Measurements from ENCODE around the gene TMCC2. TPM values are rescaled to one million over a fixed set of nuclear protein-coding genes. Genes with fewer than 3 reads are reported as not detected.

Gene TMCC2
- total and polyA plus RNA-seq, 2 donors (not counting 1 experiment from before 2014, with no cell fraction given): 2.0 to 4.0 TPM

DNA sequence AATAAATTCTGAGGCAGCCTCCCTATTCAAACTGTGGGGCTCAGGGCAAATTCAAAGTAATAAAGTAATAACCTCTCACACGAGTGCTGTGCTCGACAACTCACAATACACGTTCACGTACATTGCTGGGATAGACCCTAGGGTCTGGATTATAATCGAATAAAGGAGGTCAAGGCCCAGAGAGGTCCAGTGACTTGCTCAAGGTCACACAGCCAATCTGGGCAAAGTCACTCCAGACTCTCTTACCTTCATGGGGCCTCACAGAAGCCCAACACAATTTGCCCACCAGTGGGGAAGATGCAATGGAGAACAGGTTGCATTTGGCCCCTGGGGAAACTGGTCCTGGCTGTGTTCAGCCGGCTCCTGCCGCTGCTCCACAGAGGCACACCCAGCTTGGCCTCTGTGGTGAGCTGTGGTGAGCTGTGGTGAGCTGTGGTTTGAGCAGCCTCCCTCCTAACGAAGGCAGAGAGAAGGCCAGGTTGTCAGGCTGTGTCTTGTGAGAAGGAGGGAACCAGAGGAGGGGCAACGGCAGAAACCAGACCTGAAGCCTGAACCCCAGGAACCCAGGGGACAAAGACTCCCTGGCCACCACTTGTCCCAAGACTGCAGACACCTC lies 58.7 kb downstream of the TMCC2 start:
- H4K20me1 ChIP-seq (ENCODE audit: control insufficient read depth, insufficient read depth, low read length, poor library complexity, severe bottlenecking): no peaks in the 10 kb centered on the region
- peak overlapping the region; percentile 94 for H3K27ac ChIP-seq (ENCODE audit: low read length in 2 of 2)
- intact Hi-C loops (cut with micrococcal nuclease): loop anchor here (5.0 to 10.0 kb wide), 3 partner anchors 764 to 1999 kb away; partner anchors contain the start of gene RHEX
- DNase-seq (peak; percentile 72), ATAC-seq (ENCODE audit: low read depth) (peak; percentile 6)
- no peaks in the 10 kb centered on the region for H3K9me3 Mint-ChIP-seq (ENCODE audit: insufficient read depth)
- peaks cover 88 to 98% of the 10 kb centered on the region in 2 donors for H3K4me1 ChIP-seq (ENCODE audit: control insufficient read depth in 2 of 2, insufficient read depth in 2 of 2, low read length in 2 of 2)
- no peaks in the 10 kb centered on the region for H3K36me3 ChIP-seq (replicated peaks in 1 of 2; ENCODE audit: control extremely low read depth in 1 of 2, control insufficient read depth in 1 of 2, extremely low read depth in 1 of 2, insufficient read depth in 2 of 2, low read length in 1 of 2)
- H3K4me3 Mint-ChIP-seq: peak overlapping the region; percentile 74
- peak overlapping the region; percentile 49 for H3K9ac ChIP-seq (ENCODE audit: low read length)
- H3K27me3 Mint-ChIP-seq: no peaks in the 10 kb centered on the region
- ChIA-PET CTCF (interaction anchor here (1.0 to 56.6 kb wide), 7 partner anchors 12 to 110 kb away, joined by 3 to 2421 read pairs (median 10); partner anchors contain the start of gene NUAK2), POLR2A (interaction anchor here (2.0 to 9.8 kb wide), 4 partner anchors 10 to 31 kb away, joined by 7 to 372 read pairs (median 74); partner anchors contain the start of gene NUAK2)
- peak overlapping the region in 4 of 5 experiments; percentile 1 to 47 (median 36) for H3K4me3 ChIP-seq (ENCODE audit: control extremely low read depth in 1 of 5, extremely low read depth in 1 of 5, insufficient read depth in 1 of 5, low read depth in 2 of 5, low read length in 4 of 5)
- H3K9me3 ChIP-seq (ENCODE audit: control extremely low read depth in 1 of 3, control insufficient read depth in 2 of 3, insufficient read depth in 1 of 3, low read length in 2 of 3): peaks cover 0 to under 1% (median 0%) of the 10 kb centered on the region in 3 donors
- peak overlapping the region; percentile 82 for H3K4me2 ChIP-seq (replicated peaks; ENCODE audit: low read depth, low read length, poor library complexity, severe bottlenecking)
- peaks cover 78% of the 10 kb centered on the region for H3K4me1 Mint-ChIP-seq
- WGBS (ENCODE audit: insufficient coverage): 40% methylated on average over 8 of the region's 9 CpGs
- H3K27me3 ChIP-seq (replicated peaks in 1 of 4; ENCODE audit: control extremely low read depth in 1 of 4, control insufficient read depth in 3 of 4, insufficient read depth in 4 of 4, low read length in 3 of 4): no peaks in the 10 kb centered on the region
- peaks cover 27% of the 10 kb centered on the region for H3K79me2 ChIP-seq (ENCODE audit: control insufficient read depth, insufficient read depth, low read length)
- TF ChIP-seq EZH2 (IDR thresholded peaks at IDR 0.05; ENCODE audit: borderline replicate concordance, insufficient read depth, low read depth, low read length, poor library complexity, severe bottlenecking): no peak
- TF ChIP-seq, protein P1, sequence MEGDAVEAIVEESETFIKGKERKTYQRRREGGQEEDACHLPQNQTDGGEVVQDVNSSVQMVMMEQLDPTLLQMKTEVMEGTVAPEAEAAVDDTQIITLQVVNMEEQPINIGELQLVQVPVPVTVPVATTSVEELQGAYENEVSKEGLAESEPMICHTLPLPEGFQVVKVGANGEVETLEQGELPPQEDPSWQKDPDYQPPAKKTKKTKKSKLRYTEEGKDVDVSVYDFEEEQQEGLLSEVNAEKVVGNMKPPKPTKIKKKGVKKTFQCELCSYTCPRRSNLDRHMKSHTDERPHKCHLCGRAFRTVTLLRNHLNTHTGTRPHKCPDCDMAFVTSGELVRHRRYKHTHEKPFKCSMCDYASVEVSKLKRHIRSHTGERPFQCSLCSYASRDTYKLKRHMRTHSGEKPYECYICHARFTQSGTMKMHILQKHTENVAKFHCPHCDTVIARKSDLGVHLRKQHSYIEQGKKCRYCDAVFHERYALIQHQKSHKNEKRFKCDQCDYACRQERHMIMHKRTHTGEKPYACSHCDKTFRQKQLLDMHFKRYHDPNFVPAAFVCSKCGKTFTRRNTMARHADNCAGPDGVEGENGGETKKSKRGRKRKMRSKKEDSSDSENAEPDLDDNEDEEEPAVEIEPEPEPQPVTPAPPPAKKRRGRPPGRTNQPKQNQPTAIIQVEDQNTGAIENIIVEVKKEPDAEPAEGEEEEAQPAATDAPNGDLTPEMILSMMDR (IDR thresholded peaks at IDR 0.05): no peak
- peak overlapping the region; percentile 92 for H3K27ac Mint-ChIP-seq
- H2AFZ ChIP-seq (ENCODE audit: insufficient read depth, low read depth, low read length, poor library complexity, severe bottlenecking): no peak overlapping the region

DNA sequence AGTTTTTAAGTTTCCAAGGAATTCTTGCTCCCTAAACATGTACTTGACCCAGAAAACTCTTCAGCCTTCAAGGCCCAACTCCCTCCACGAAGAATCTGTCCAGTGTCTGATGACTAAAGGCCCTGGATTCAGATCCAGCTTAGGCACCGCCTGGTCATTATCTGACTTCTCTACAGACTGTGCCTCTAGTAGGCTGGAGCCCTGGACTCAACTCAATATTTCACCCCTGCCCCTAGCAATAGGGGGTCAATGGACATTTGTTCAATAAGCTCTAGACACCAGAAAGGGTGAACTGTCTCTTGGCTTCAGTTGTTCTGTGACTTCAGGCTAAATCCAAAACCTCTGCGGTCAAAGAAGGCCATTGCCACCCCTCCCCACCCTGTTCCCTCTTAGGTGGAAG lies 59.3 kb downstream of the TMCC2 start:
- Histone ChIP-seq H3K79me2 (ENCODE audit: control insufficient read depth, insufficient read depth, low read length) (peaks cover 27% of the 10 kb centered on the region), H3K4me1 (ENCODE audit: control insufficient read depth in 2 of 2, insufficient read depth in 2 of 2, low read length in 2 of 2) (peaks cover 89 to 98% of the 10 kb centered on the region in 2 donors), H3K27ac (ENCODE audit: low read length in 2 of 2) (peak overlapping the region; percentile 94), H3K9ac (ENCODE audit: low read length) (peak overlapping the region; percentile 49), H3K4me3 (ENCODE audit: control extremely low read depth in 1 of 5, extremely low read depth in 1 of 5, insufficient read depth in 1 of 5, low read depth in 2 of 5, low read length in 4 of 5) (peak overlapping the region in 2 of 5 experiments; percentile 6 to 42), H4K20me1 (ENCODE audit: control insufficient read depth, insufficient read depth, low read length, poor library complexity, severe bottlenecking) (no peaks in the 10 kb centered on the region), H3K9me3 (ENCODE audit: control extremely low read depth in 1 of 3, control insufficient read depth in 2 of 3, insufficient read depth in 1 of 3, low read length in 2 of 3) (peaks cover 0 to 7% (median 0%) of the 10 kb centered on the region in 3 donors), H2AFZ (ENCODE audit: insufficient read depth, low read depth, low read length, poor library complexity, severe bottlenecking) (no peak overlapping the region), H3K36me3 (replicated peaks in 1 of 2; ENCODE audit: control extremely low read depth in 1 of 2, control insufficient read depth in 1 of 2, extremely low read depth in 1 of 2, insufficient read depth in 2 of 2, low read length in 1 of 2) (no peaks in the 10 kb centered on the region), H3K27me3 (replicated peaks in 1 of 4; ENCODE audit: control extremely low read depth in 1 of 4, control insufficient read depth in 3 of 4, insufficient read depth in 4 of 4, low read length in 3 of 4) (no peaks in the 10 kb centered on the region), H3K4me2 (replicated peaks; ENCODE audit: low read depth, low read length, poor library complexity, severe bottlenecking) (peak overlapping the region; percentile 82)
- Mint-ChIP-seq H3K27me3 (no peaks in the 10 kb centered on the region), H3K27ac (peak overlapping the region; percentile 92), H3K4me1 (peaks cover 85% of the 10 kb centered on the region), H3K9me3 (ENCODE audit: insufficient read depth) (no peaks in the 10 kb centered on the region), H3K4me3 (peak overlapping the region; percentile 74)
- intact Hi-C loops (cut with micrococcal nuclease): loop anchor here (5.0 to 10.0 kb wide), 3 partner anchors 765 to 2000 kb away; partner anchors contain the start of gene RHEX
- POLR2A ChIA-PET: interaction anchor here (2.9 to 9.8 kb wide), 3 partner anchors 10 to 31 kb away, joined by 18 to 372 read pairs (median 131); partner anchors contain the start of gene NUAK2
- 96% methylated on average over 2 of the region's 3 CpGs for WGBS (ENCODE audit: insufficient coverage)
- ATAC-seq (ENCODE audit: low read depth) (no peak), DNase-seq (no peak)
- CTCF ChIA-PET: interaction anchor here (1.0 to 56.6 kb wide), 6 partner anchors 11 to 110 kb away, joined by 3 to 2421 read pairs (median 16); partner anchors contain the start of gene NUAK2
- TF ChIP-seq, protein P1 (IDR thresholded peaks at IDR 0.05): no peak
- no peak for TF ChIP-seq EZH2 (IDR thresholded peaks at IDR 0.05; ENCODE audit: borderline replicate concordance, insufficient read depth, low read depth, low read length, poor library complexity, severe bottlenecking)
